Liver (tissue), 9 donors: ENCODE measurements around the gene ARMC9. TPM values are rescaled to one million over a fixed set of nuclear protein-coding genes. Genes with fewer than 3 reads are reported as not detected.

Source experiments
- DNase-seq: peaks from one replicate; pipeline ENCODE4 v3.0.0-alpha.2; 2017; ENCODE audit warnings: low spot score
- H3K27ac ChIP-seq, 2 donors: one replicate each; pipeline ENCODE4 v1.7.0; 2013; ENCODE audit warnings: inconsistent platforms in 2 of 2, low read length in 2 of 2, control low read depth in 1 of 2, low read depth in 1 of 2, mild to moderate bottlenecking in 1 of 2
- H3K27me3 ChIP-seq, 4 donors: one replicate each; pipeline versions ENCODE4 v1.6.1 to v1.7.0; 2013; ENCODE audit warnings: low read length in 3 of 4, inconsistent platforms in 1 of 4, mild to moderate bottlenecking in 1 of 4, moderate library complexity in 1 of 4; ENCODE audit not compliant: control insufficient read depth in 4 of 4, insufficient read depth in 4 of 4
- H3K36me3 ChIP-seq, 4 donors: one replicate each; pipeline versions ENCODE4 v1.6.1 to v1.7.0; 2013; ENCODE audit warnings: low read length in 3 of 4, mild to moderate bottlenecking in 3 of 4, low read depth in 1 of 4, moderate library complexity in 1 of 4; ENCODE audit not compliant: control insufficient read depth in 4 of 4, insufficient read depth in 3 of 4
- H3K4me1 ChIP-seq, 4 donors: one replicate each; pipeline versions ENCODE4 v1.6.1 to v1.7.0; 2013; ENCODE audit warnings: low read length in 3 of 4, mild to moderate bottlenecking in 3 of 4, moderate library complexity in 1 of 4; ENCODE audit not compliant: control insufficient read depth in 4 of 4, insufficient read depth in 4 of 4
- H3K4me3 ChIP-seq, 3 donors: one replicate each; pipeline versions ENCODE4 v1.6.1 to v1.7.0; 2013; ENCODE audit warnings: low read length in 3 of 3, control low read depth in 1 of 3, low read depth in 1 of 3, mild to moderate bottlenecking in 1 of 3
- H3K9ac ChIP-seq, 2 donors: one replicate each; pipeline ENCODE4 v1.7.0; 2013; ENCODE audit warnings: low read length in 2 of 2, mild to moderate bottlenecking in 2 of 2, moderate library complexity in 2 of 2, control low read depth in 1 of 2, low read depth in 1 of 2
- H3K9me3 ChIP-seq, 4 donors: one replicate each; pipeline versions ENCODE4 v1.6.1 to v1.7.0; 2013; ENCODE audit warnings: low read length in 3 of 4; ENCODE audit not compliant: control insufficient read depth in 4 of 4
- ATF3 ChIP-seq: IDR thresholded peaks from 2 replicates; pipeline ENCODE4 v1.6.1; 2016; ENCODE audit warnings: antibody characterized with exemption
- EGR1 ChIP-seq, 2 donors: IDR thresholded peaks; 2 replicates each; pipeline ENCODE4 v1.6.1; 2016 to 2018; ENCODE audit warnings: antibody characterized with exemption in 2 of 2, low read depth in 2 of 2
- FOXA1 ChIP-seq: IDR thresholded peaks from 2 replicates; pipeline ENCODE4 v1.6.1; 2016; ENCODE audit warnings: antibody characterized with exemption
- FOXA2 ChIP-seq: IDR thresholded peaks from 2 replicates; pipeline ENCODE4 v1.6.1; 2016; ENCODE audit warnings: antibody characterized with exemption
- GABPA ChIP-seq, 2 donors: IDR thresholded peaks in 1 of 2; conservative IDR thresholded peaks in 1 of 2; 2 replicates each; pipeline ENCODE4 v1.6.1; 2016; ENCODE audit warnings: antibody characterized with exemption in 2 of 2, mild to moderate bottlenecking in 1 of 2, moderate library complexity in 1 of 2
- HNF4A ChIP-seq, 2 donors: conservative IDR thresholded peaks; 2 replicates each; pipeline ENCODE4 v1.6.1; 2016; ENCODE audit warnings: antibody characterized with exemption in 2 of 2, mild to moderate bottlenecking in 2 of 2
- HNF4G ChIP-seq: IDR thresholded peaks from 2 replicates; pipeline ENCODE4 v1.6.1; 2016; ENCODE audit warnings: antibody characterized with exemption
- JUND ChIP-seq, 2 donors: IDR thresholded peaks; 2 replicates each; pipeline ENCODE4 v1.6.1; 2016; ENCODE audit warnings: antibody characterized with exemption in 2 of 2
- MAX ChIP-seq: IDR thresholded peaks from 2 replicates; pipeline ENCODE4 v1.6.1; 2016; ENCODE audit warnings: antibody characterized with exemption
- NR2F2 ChIP-seq: IDR thresholded peaks from 2 replicates; pipeline ENCODE4 v1.6.1; 2016; ENCODE audit warnings: antibody characterized with exemption
- RAD21 ChIP-seq, 2 donors: IDR thresholded peaks; 2 replicates each; pipeline ENCODE4 v1.6.1; 2016; ENCODE audit warnings: antibody characterized with exemption in 2 of 2, mild to moderate bottlenecking in 2 of 2
- REST ChIP-seq: IDR thresholded peaks from 2 replicates; pipeline ENCODE4 v1.6.1; 2016; ENCODE audit warnings: antibody characterized with exemption, mild to moderate bottlenecking
- RXRA ChIP-seq, 2 donors: IDR thresholded peaks; 2 replicates each; pipeline ENCODE4 v1.6.1; 2017 to 2018; ENCODE audit warnings: antibody characterized with exemption in 2 of 2, mild to moderate bottlenecking in 1 of 2
- SP1 ChIP-seq: IDR thresholded peaks from 2 replicates; pipeline ENCODE4 v1.6.1; 2018; ENCODE audit warnings: antibody characterized with exemption, mild to moderate bottlenecking
- TAF1 ChIP-seq: conservative IDR thresholded peaks from 2 replicates; pipeline ENCODE4 v1.6.1; 2016; ENCODE audit warnings: antibody characterized with exemption, mild to moderate bottlenecking
- YY1 ChIP-seq: IDR thresholded peaks from 2 replicates; pipeline ENCODE4 v1.6.1; 2016; ENCODE audit warnings: antibody characterized with exemption, mild to moderate bottlenecking
- WGBS: extraction: QIAGEN DNeasy Blood & Tissue Kit; methylation state at CpG from one replicate; pipeline ENCODE4 v1.1.7; 2013; 5-methylcytosine and 5-hydroxymethylcytosine counted together
- polyA plus RNA-seq, 2 donors: library from polyadenylated mRNA; stranded (reverse) in 1 of 2; unstranded in 1 of 2; fragments of 200-250 nt in 1 of 2; fragments of >200 nt in 1 of 2; fragmentation: Nextera tagmentation in 1 of 2; extraction: Ambion mirVana in 1 of 2; gene quantifications; one replicate each; pipeline versions ENCODE4 v1.2.1 to v1.2.3, GENCODE V29; 2013 to 2015
- total RNA-seq, 2 donors: library from RNA; depleted of rRNA; stranded (reverse); fragments of >200 nt; gene quantifications; one replicate each; pipeline ENCODE4 v1.2.3, GENCODE V29; 2014
- TF ChIP-seq, protein P1 (sequence below): IDR thresholded peaks from 2 replicates; pipeline ENCODE4 v1.6.1; 2016; ENCODE audit warnings: antibody characterized with exemption
- TF ChIP-seq, protein P2 (sequence below): fragments of 150-350 bp; IDR thresholded peaks from 2 replicates; pipeline ENCODE4 v1.5.1; 2017; ENCODE audit warnings: improper control_type of control experiment, low read depth, low read length; ENCODE audit not compliant: missing input control
- donor health status: healthy.
- donor health status: healthy.
- donor health status: healthy.
- donor health status: healthy.
- donor health status: healthy.

ARMC9 gene
- total and polyA plus RNA-seq, 4 donors: 1.1 to 2.3 (median 1.8) TPM

GRCh38 chr2:231373184-231373583, 174.8 kb downstream of the ARMC9 start:
- H3K27ac ChIP-seq: no peak overlapping the region
- WGBS: 91% methylated on average over 8 of the region's 8 CpGs
- H3K9ac ChIP-seq: no peak overlapping the region
- no peaks in the 10 kb centered on the region for H3K9me3 ChIP-seq
- no peaks in the 10 kb centered on the region for H3K4me1 ChIP-seq
- no peak for TF ChIP-seq YY1
- TF ChIP-seq, protein P1, sequence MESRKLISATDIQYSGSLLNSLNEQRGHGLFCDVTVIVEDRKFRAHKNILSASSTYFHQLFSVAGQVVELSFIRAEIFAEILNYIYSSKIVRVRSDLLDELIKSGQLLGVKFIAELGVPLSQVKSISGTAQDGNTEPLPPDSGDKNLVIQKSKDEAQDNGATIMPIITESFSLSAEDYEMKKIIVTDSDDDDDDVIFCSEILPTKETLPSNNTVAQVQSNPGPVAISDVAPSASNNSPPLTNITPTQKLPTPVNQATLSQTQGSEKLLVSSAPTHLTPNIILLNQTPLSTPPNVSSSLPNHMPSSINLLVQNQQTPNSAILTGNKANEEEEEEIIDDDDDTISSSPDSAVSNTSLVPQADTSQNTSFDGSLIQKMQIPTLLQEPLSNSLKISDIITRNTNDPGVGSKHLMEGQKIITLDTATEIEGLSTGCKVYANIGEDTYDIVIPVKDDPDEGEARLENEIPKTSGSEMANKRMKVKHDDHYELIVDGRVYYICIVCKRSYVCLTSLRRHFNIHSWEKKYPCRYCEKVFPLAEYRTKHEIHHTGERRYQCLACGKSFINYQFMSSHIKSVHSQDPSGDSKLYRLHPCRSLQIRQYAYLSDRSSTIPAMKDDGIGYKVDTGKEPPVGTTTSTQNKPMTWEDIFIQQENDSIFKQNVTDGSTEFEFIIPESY: no peak
- TF ChIP-seq EGR1 (IDR thresholded peaks at IDR 0.05; ENCODE audit: low read depth in 2 of 2): no peak
- no peak for TF ChIP-seq FOXA2
- no peak for TF ChIP-seq GABPA (IDR thresholded peaks at IDR 0.05 in 1 of 2, conservative IDR thresholded peaks at IDR 0.05 in 1 of 2)
- no peak for TF ChIP-seq ATF3
- no peak for TF ChIP-seq HNF4G
- TF ChIP-seq NR2F2: no peak
- TF ChIP-seq REST: no peak
- no peak for TF ChIP-seq TAF1
- TF ChIP-seq MAX: no peak
- no peak for TF ChIP-seq RAD21 (IDR thresholded peaks at IDR 0.05)
- TF ChIP-seq FOXA1: no peak
- no peak for TF ChIP-seq SP1
- no peak for TF ChIP-seq HNF4A (conservative IDR thresholded peaks at IDR 0.05)
- no peak for TF ChIP-seq JUND (IDR thresholded peaks at IDR 0.05)
- TF ChIP-seq, protein P2, sequence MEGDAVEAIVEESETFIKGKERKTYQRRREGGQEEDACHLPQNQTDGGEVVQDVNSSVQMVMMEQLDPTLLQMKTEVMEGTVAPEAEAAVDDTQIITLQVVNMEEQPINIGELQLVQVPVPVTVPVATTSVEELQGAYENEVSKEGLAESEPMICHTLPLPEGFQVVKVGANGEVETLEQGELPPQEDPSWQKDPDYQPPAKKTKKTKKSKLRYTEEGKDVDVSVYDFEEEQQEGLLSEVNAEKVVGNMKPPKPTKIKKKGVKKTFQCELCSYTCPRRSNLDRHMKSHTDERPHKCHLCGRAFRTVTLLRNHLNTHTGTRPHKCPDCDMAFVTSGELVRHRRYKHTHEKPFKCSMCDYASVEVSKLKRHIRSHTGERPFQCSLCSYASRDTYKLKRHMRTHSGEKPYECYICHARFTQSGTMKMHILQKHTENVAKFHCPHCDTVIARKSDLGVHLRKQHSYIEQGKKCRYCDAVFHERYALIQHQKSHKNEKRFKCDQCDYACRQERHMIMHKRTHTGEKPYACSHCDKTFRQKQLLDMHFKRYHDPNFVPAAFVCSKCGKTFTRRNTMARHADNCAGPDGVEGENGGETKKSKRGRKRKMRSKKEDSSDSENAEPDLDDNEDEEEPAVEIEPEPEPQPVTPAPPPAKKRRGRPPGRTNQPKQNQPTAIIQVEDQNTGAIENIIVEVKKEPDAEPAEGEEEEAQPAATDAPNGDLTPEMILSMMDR: no peak
- no peak for TF ChIP-seq RXRA (IDR thresholded peaks at IDR 0.05)
- no peak overlapping the region for H3K4me3 ChIP-seq
- no peaks in the 10 kb centered on the region for H3K36me3 ChIP-seq
- no peaks in the 10 kb centered on the region for H3K27me3 ChIP-seq
- no peak for DNase-seq
